Measurements from ENCODE around the gene PPL. TPM values are rescaled to one million over a fixed set of nuclear protein-coding genes. Genes with fewer than 3 reads are reported as not detected.
A peak's percentile ranks its signal among the peaks of the same experiment; 100 is the strongest.

PPL gene
- total and polyA plus RNA-seq, 2 of the 13 experiments (the other 11 are each of a cell fraction or from before 2014, with no cell fraction given) = 5.7 to 6.6 TPM

GRCh38 chr16:4936991-4937781 is at the start of gene PPL (continued):
- TF ChIP-seq ELK4 (CRISPR knock-in tag; IDR thresholded peaks at IDR 0.05; ENCODE audit: borderline replicate concordance) (no peak), ZNF124 (CRISPR knock-in tag; IDR thresholded peaks at IDR 0.05) (0 out of 2 replicates have a peak, but pooled peaks have one; percentile 61), ZNF296 (CRISPR knock-in tag; conservative IDR thresholded peaks at IDR 0.05) (no peak; the same call in 1 of the 2 replicates), CENPBD1 (CRISPR knock-in tag; IDR thresholded peaks at IDR 0.05; ENCODE audit: borderline replicate concordance, low read depth) (no peak; the same call in 1 of the 2 replicates), NR2F2 (IDR thresholded peaks at IDR 0.05; ENCODE audit: borderline replicate concordance, low read depth) (no peak), ZBTB8A (CRISPR knock-in tag; IDR thresholded peaks at IDR 0.05; ENCODE audit: borderline replicate concordance, low read depth) (0 out of 2 replicates have a peak, but pooled peaks have one; percentile 23), JARID2 (CRISPR knock-in tag; IDR thresholded peaks at IDR 0.05; ENCODE audit: insufficient replicate concordance) (no peak), ZBTB49 (CRISPR knock-in tag; IDR thresholded peaks at IDR 0.05; ENCODE audit: borderline replicate concordance) (no peak), ZBTB2 (CRISPR knock-in tag; IDR thresholded peaks at IDR 0.05; ENCODE audit: low read depth) (peak; percentile 59; the same call in 1 of the 2 replicates), ZNF569 (CRISPR knock-in tag; IDR thresholded peaks at IDR 0.05; ENCODE audit: borderline replicate concordance) (no peak), ARNTL (CRISPR knock-in tag; IDR thresholded peaks at IDR 0.05) (no peak; the same call in 1 of the 2 replicates), SETDB1 (CRISPR knock-in tag; IDR thresholded peaks at IDR 0.05; ENCODE audit: borderline replicate concordance) (no peak), ATF3 (CRISPR knock-in tag; IDR thresholded peaks at IDR 0.05) (no peak), KAT2B (IDR thresholded peaks at IDR 0.05; ENCODE audit: borderline replicate concordance, low read depth, low read length) (no peak)
- TF ChIP-seq, protein P1, sequence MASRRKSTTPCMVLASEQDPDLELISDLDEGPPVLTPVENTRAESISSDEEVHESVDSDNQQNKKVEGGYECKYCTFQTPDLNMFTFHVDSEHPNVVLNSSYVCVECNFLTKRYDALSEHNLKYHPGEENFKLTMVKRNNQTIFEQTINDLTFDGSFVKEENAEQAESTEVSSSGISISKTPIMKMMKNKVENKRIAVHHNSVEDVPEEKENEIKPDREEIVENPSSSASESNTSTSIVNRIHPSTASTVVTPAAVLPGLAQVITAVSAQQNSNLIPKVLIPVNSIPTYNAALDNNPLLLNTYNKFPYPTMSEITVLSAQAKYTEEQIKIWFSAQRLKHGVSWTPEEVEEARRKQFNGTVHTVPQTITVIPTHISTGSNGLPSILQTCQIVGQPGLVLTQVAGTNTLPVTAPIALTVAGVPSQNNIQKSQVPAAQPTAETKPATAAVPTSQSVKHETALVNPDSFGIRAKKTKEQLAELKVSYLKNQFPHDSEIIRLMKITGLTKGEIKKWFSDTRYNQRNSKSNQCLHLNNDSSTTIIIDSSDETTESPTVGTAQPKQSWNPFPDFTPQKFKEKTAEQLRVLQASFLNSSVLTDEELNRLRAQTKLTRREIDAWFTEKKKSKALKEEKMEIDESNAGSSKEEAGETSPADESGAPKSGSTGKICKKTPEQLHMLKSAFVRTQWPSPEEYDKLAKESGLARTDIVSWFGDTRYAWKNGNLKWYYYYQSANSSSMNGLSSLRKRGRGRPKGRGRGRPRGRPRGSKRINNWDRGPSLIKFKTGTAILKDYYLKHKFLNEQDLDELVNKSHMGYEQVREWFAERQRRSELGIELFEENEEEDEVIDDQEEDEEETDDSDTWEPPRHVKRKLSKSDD (CRISPR knock-in tag; IDR thresholded peaks at IDR 0.05; ENCODE audit: low read depth) = no peak; the same call in 1 of the 2 replicates
- TF ChIP-seq, protein P2, sequence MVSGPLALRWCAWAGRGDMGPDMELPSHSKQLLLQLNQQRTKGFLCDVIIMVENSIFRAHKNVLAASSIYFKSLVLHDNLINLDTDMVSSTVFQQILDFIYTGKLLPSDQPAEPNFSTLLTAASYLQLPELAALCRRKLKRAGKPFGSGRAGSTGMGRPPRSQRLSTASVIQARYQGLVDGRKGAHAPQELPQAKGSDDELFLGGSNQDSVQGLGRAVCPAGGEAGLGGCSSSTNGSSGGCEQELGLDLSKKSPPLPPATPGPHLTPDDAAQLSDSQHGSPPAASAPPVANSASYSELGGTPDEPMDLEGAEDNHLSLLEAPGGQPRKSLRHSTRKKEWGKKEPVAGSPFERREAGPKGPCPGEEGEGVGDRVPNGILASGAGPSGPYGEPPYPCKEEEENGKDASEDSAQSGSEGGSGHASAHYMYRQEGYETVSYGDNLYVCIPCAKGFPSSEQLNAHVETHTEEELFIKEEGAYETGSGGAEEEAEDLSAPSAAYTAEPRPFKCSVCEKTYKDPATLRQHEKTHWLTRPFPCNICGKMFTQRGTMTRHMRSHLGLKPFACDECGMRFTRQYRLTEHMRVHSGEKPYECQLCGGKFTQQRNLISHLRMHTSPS (CRISPR knock-in tag; IDR thresholded peaks at IDR 0.05; ENCODE audit: low read depth) = no peak; the same call in 1 of the 2 replicates

All from HepG2 (cell line).